Endodermal cell (in vitro differentiated cells): Measurements from ENCODE around the gene ZNF19. TPM values are rescaled to one million over a fixed set of nuclear protein-coding genes. Genes with fewer than 3 reads are reported as not detected.

Experiments
- DNase-seq: peaks from one replicate; pipeline ENCODE4 v3.0.0-alpha.2; 2017
- H3K27ac ChIP-seq: 2 replicates; pipeline ENCODE4 v1.5.1; 2013; ENCODE audit warnings: mild to moderate bottlenecking, low read depth, low read length, moderate library complexity
- H3K27me3 ChIP-seq: 2 replicates; pipeline ENCODE4 v1.6.1; 2013; ENCODE audit warnings: mild to moderate bottlenecking, low read length, moderate library complexity; ENCODE audit not compliant: insufficient read depth, control insufficient read depth, poor library complexity, severe bottlenecking
- H3K36me3 ChIP-seq: 2 replicates; pipeline ENCODE4 v1.7.0; 2013; ENCODE audit warnings: mild to moderate bottlenecking, low read length, moderate library complexity; ENCODE audit not compliant: control insufficient read depth, insufficient read depth
- H3K4me1 ChIP-seq: one replicate; pipeline ENCODE4 v1.7.0; 2013; ENCODE audit warnings: low read length; ENCODE audit not compliant: control insufficient read depth, insufficient read depth
- H3K4me3 ChIP-seq: 2 replicates; pipeline ENCODE4 v1.5.1; 2013; ENCODE audit warnings: mild to moderate bottlenecking, low read length, moderate library complexity
- H3K9ac ChIP-seq: 2 replicates; pipeline ENCODE4 v1.6.1; 2013; ENCODE audit warnings: mild to moderate bottlenecking, low read length, moderate library complexity; ENCODE audit not compliant: poor library complexity, severe bottlenecking; ENCODE audit errors: extremely low read depth
- H3K9me3 ChIP-seq: 2 replicates; pipeline ENCODE4 v1.6.1; 2013; ENCODE audit warnings: mild to moderate bottlenecking, low read length, moderate library complexity; ENCODE audit not compliant: control insufficient read depth
- H3K27ac Mint-ChIP-seq: 2 replicates; pipeline ENCODE4 v1.8.0; 2020; ENCODE audit warnings: mixed read lengths
- H3K27me3 Mint-ChIP-seq: 2 replicates; pipeline ENCODE4 v1.8.0; 2021; ENCODE audit warnings: mild to moderate bottlenecking, mixed read lengths; ENCODE audit not compliant: insufficient read depth
- H3K36me3 Mint-ChIP-seq: 2 replicates; pipeline ENCODE4 v1.8.0; 2020; ENCODE audit warnings: low read depth, mixed read lengths
- H3K4me1 Mint-ChIP-seq: 2 replicates; pipeline ENCODE4 v1.8.0; 2020; ENCODE audit warnings: mixed read lengths
- H3K4me3 Mint-ChIP-seq: 2 replicates; pipeline ENCODE4 v1.8.0; 2020; ENCODE audit warnings: mild to moderate bottlenecking, moderate library complexity, mixed read lengths
- H3K9me3 Mint-ChIP-seq: 2 replicates; pipeline ENCODE4 v1.8.0; 2020; ENCODE audit warnings: mild to moderate bottlenecking, mixed read lengths
- WGBS, 2 experiments: methylation state at CpG; one replicate each; pipeline versions ENCODE4 v1.1.5 to v1.1.7; 2013; ENCODE audit warnings: missing lambda C conversion rate in 2 of 2, mixed read lengths in 1 of 2; ENCODE audit not compliant: insufficient coverage in 1 of 2, insufficient read length in 1 of 2; 5-methylcytosine and 5-hydroxymethylcytosine counted together
- total RNA-seq, 2 donors: library from RNA; stranded (reverse); fragmentation: NEBNext Ultra II Directional in 1 of 2; extraction: Animal tissue kit (Norgen Biotek cat#: 25700) in 1 of 2; gene quantifications; 2 replicates in 1 of 2; 3 replicates in 1 of 2; pipeline ENCODE4 v1.2.1, GENCODE V29; 2021
- TF ChIP-seq, protein P1 (sequence below): fragments of 200-600 bp; sonication (generic); conservative IDR thresholded peaks from 2 replicates; pipeline ENCODE4 v1.5.0; 2021; ENCODE audit warnings: antibody characterized with exemption, mild to moderate bottlenecking

ZNF19 gene
- total RNA-seq, 2 donors from 2014 or later = 5.8 to 8.5 TPM

DNA sequence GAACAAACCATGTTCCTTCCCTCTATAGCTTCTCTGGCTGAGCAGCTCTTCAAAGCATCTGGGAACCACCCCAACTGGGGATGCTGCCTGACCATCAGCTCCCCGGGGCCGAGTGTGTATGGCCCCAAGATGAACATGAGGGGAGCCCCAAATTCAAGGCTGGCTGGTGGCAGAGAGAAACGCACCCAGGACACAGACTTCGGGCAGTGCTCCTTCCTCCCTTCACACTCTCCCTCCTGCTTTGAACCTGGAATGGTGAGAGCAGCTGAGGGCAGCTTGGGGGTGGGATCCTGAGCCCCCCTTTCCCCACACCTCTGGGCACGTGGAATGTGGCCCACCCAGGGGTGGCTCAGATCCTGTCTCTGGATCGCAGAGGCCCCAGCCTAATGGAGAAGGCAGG, 64.5 kb downstream of the ZNF19 start:
- peaks cover 44% of the 10 kb centered on the region for H3K27me3 Mint-ChIP-seq
- H3K4me1 ChIP-seq = no peaks in the 10 kb centered on the region
- peak overlapping the region; percentile 76 for H3K4me3 Mint-ChIP-seq
- H3K4me1 Mint-ChIP-seq = peaks cover 7% of the 10 kb centered on the region
- no peaks in the 10 kb centered on the region for H3K9me3 Mint-ChIP-seq
- H3K36me3 Mint-ChIP-seq = no peaks in the 10 kb centered on the region
- 78% methylated on average over 6 of the region's 6 CpGs; no CpG with 5 or more reads in 1 of the 2 experiments for WGBS, 2 experiments
- H3K27me3 ChIP-seq = peaks cover 34% of the 10 kb centered on the region
- H3K36me3 ChIP-seq = no peaks in the 10 kb centered on the region
- DNase-seq = peak; percentile 33
- TF ChIP-seq, protein P1, sequence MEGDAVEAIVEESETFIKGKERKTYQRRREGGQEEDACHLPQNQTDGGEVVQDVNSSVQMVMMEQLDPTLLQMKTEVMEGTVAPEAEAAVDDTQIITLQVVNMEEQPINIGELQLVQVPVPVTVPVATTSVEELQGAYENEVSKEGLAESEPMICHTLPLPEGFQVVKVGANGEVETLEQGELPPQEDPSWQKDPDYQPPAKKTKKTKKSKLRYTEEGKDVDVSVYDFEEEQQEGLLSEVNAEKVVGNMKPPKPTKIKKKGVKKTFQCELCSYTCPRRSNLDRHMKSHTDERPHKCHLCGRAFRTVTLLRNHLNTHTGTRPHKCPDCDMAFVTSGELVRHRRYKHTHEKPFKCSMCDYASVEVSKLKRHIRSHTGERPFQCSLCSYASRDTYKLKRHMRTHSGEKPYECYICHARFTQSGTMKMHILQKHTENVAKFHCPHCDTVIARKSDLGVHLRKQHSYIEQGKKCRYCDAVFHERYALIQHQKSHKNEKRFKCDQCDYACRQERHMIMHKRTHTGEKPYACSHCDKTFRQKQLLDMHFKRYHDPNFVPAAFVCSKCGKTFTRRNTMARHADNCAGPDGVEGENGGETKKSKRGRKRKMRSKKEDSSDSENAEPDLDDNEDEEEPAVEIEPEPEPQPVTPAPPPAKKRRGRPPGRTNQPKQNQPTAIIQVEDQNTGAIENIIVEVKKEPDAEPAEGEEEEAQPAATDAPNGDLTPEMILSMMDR = no peak
- no peak overlapping the region for H3K9ac ChIP-seq
- no peak overlapping the region for H3K4me3 ChIP-seq
- H3K27ac Mint-ChIP-seq = no peak overlapping the region
- H3K9me3 ChIP-seq = no peaks in the 10 kb centered on the region
- H3K27ac ChIP-seq = no peak overlapping the region

GRCh38 chr16:71423865-71424264, 65.3 kb downstream of the ZNF19 start:
- no peak overlapping the region for H3K27ac ChIP-seq
- H3K9me3 Mint-ChIP-seq = no peaks in the 10 kb centered on the region
- no peak overlapping the region for H3K9ac ChIP-seq
- no peaks in the 10 kb centered on the region for H3K36me3 Mint-ChIP-seq
- no peaks in the 10 kb centered on the region for H3K4me1 ChIP-seq
- TF ChIP-seq, protein P1 = no peak
- H3K27ac Mint-ChIP-seq = no peak overlapping the region
- H3K9me3 ChIP-seq = no peaks in the 10 kb centered on the region
- H3K4me3 Mint-ChIP-seq = no peak overlapping the region
- H3K4me3 ChIP-seq = no peak overlapping the region
- peaks cover 7% of the 10 kb centered on the region for H3K4me1 Mint-ChIP-seq
- H3K27me3 ChIP-seq = peaks cover 34% of the 10 kb centered on the region
- DNase-seq = peak; percentile 28
- WGBS, 2 experiments = 88 to 91% methylated on average over 5 to 7 of the region's 7 CpGs
- peaks cover 41% of the 10 kb centered on the region for H3K27me3 Mint-ChIP-seq
- H3K36me3 ChIP-seq = no peaks in the 10 kb centered on the region

Other genes with a start within 250 kb of the ZNF19 start
- 10 to 100 TPM; 16.1 to 17.2 TPM for gene CMTR2, start 199.9 kb downstream of the ZNF19 start, total RNA-seq
- gene CALB2, start 130.6 kb downstream of the ZNF19 start, total RNA-seq = 1 to 10 TPM in 1 of 2 donors, not detected in 1; 1.8 TPM
- gene TLE7, start 47.3 kb downstream of the ZNF19 start, total RNA-seq = under 1 TPM; 0.22 to 0.24 TPM
- 10 to 100 TPM in 1 of 2 donors, 1 to 10 TPM in 1; 9.4 to 13.6 TPM for gene ZNF23, start 27.1 kb downstream of the ZNF19 start, total RNA-seq
- gene CHST4, start 37.1 kb upstream of the ZNF19 start, total RNA-seq = 1 to 10 TPM; 1.9 to 3.2 TPM
- under 1 TPM in 1 of 2 donors, not detected in 1; 0.07 TPM for gene TAT, start 87.8 kb upstream of the ZNF19 start, total RNA-seq
- gene MARVELD3, start 136.9 kb upstream of the ZNF19 start, total RNA-seq = 10 to 100 TPM; 17.6 to 21.8 TPM
- gene PHLPP2, start 235.4 kb upstream of the ZNF19 start, total RNA-seq = 10 to 100 TPM; 12.4 to 12.8 TPM